ENCODE data around the gene FCN2.

Gene FCN2

DNA sequence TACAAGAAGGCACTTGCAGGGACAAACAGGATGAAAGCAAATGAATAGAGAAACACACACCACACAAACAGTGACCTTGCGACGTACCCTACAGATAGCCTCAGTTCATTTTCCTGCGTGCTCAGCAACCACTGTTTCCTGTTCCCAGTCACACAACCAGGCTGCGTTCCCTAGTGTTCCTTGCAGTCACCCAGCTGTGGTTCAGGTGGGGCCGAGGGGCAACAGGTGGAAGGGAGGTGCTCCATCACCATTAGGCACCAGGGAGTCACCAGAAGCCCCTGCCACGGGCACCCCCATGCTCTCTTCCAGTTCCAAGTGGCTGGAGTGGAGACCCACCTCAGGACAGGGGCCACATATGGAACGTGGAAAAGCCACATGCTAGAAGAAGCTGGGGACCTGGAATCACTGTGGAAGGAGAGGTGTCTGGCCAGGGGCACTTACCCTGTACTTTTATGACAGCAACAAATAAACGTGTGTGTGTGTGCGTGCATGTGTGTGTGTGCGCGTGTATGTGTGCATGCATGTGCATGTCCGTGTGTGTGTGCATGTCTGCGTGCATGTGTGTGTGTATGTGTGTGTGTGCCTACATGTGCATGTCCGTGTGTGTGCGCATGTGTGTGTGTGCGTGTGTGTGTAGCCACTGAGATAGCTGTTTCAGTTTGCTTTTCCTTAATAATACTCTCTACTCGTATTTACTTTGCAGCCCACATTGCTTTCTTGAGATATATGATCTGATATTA lies 18.8 kb upstream of the FCN2 start:
- Histone ChIP-seq H3K4me1 (ENCODE audit: control insufficient read depth, insufficient read depth, low read length) (no peaks in the 10 kb centered on the region), H3K36me3 (ENCODE audit: control insufficient read depth in 2 of 2, insufficient read depth in 1 of 2, low read length in 2 of 2) (no peaks in the 10 kb centered on the region), H3K27ac (ENCODE audit: extremely low read depth, low read depth, low read length) (no peak overlapping the region), H3K4me3 (ENCODE audit: low read depth, low read length) (no peak overlapping the region), H3K9me3 (ENCODE audit: control insufficient read depth, insufficient read depth, low read depth, low read length) (no peaks in the 10 kb centered on the region)
- POLR2A ChIA-PET: no interaction called here
- TF ChIP-seq YY2 (tag by site-specific recombination; IDR thresholded peaks at IDR 0.05) (no peak), ZNF664 (tag by site-specific recombination; IDR thresholded peaks at IDR 0.05) (peak; percentile 48; the same call in 1 of the 2 replicates), ZNF48 (tag by site-specific recombination; IDR thresholded peaks at IDR 0.05) (no peak), BCL11B (tag by site-specific recombination; IDR thresholded peaks at IDR 0.05; ENCODE audit: low read depth) (no peak), OVOL3 (tag by site-specific recombination; IDR thresholded peaks at IDR 0.05) (no peak), ZNF530 (tag by site-specific recombination; IDR thresholded peaks at IDR 0.05; ENCODE audit: low read depth) (no peak), ZNF677 (tag by site-specific recombination; IDR thresholded peaks at IDR 0.05) (no peak), ZNF776 (tag by site-specific recombination; IDR thresholded peaks at IDR 0.05; ENCODE audit: borderline replicate concordance) (no peak), ZFP69B (tag by site-specific recombination; IDR thresholded peaks at IDR 0.05) (no peak), SCRT2 (tag by site-specific recombination; IDR thresholded peaks at IDR 0.05) (peak; percentile 69), ZEB2 (tag by site-specific recombination; IDR thresholded peaks at IDR 0.05) (no peak)
- TF ChIP-seq, protein P1, sequence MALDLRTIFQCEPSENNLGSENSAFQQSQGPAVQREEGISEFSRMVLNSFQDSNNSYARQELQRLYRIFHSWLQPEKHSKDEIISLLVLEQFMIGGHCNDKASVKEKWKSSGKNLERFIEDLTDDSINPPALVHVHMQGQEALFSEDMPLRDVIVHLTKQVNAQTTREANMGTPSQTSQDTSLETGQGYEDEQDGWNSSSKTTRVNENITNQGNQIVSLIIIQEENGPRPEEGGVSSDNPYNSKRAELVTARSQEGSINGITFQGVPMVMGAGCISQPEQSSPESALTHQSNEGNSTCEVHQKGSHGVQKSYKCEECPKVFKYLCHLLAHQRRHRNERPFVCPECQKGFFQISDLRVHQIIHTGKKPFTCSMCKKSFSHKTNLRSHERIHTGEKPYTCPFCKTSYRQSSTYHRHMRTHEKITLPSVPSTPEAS (tag by site-specific recombination; IDR thresholded peaks at IDR 0.05): peak; percentile 94
- CTCF ChIA-PET: interaction anchor here (0.6 kb wide), 1 partner anchor 1103 kb away, joined by 3 read pairs; no protein-coding TSS in a partner anchor

DNA sequence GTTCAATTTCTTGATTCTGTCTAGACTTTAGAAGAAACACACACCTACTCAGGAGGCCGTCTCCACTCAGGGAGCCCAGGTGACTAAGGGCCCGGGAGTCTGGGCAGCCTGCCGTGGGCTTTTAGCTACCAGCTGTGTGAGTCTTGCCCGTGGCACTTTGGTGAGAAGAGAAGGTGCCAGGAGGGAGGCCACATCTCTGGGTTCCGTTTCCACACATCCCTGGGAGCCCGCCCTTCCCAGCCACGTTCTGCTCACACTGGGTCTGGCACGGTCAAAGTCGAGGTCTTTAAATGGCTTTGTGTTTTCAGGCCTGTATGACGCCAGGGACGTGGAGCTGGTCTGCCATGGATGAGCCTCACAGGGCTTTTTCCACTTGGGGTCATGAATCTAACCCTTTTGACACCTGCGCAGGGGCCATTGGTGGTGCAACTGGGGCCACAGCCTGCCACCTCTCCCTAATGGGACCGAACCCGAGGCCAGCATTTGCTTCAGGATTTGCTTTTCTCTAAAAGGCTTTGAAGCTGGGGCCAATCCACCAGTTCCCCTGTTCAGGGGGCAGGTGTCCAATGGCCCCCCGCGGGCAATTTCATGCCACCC lies 17.2 kb upstream of the FCN2 start:
- POLR2A ChIA-PET: no interaction called here
- H3K9me3 ChIP-seq (ENCODE audit: control insufficient read depth, insufficient read depth, low read depth, low read length): no peaks in the 10 kb centered on the region
- CTCF ChIA-PET: no interaction called here
- H3K36me3 ChIP-seq (ENCODE audit: control insufficient read depth in 2 of 2, insufficient read depth in 1 of 2, low read length in 2 of 2): no peaks in the 10 kb centered on the region
- no peaks in the 10 kb centered on the region for H3K4me1 ChIP-seq (ENCODE audit: control insufficient read depth, insufficient read depth, low read length)
- no peak overlapping the region for H3K27ac ChIP-seq (ENCODE audit: extremely low read depth, low read depth, low read length)
- H3K4me3 ChIP-seq (ENCODE audit: low read depth, low read length): no peak overlapping the region
- TF ChIP-seq SALL2 (tag by site-specific recombination; IDR thresholded peaks at IDR 0.05; ENCODE audit: borderline replicate concordance) (no peak), ZNF133 (tag by site-specific recombination; IDR thresholded peaks at IDR 0.05) (no peak), KLF16 (tag by site-specific recombination; IDR thresholded peaks at IDR 0.05) (no peak), ZFP37 (tag by site-specific recombination; IDR thresholded peaks at IDR 0.05) (no peak), ZNF776 (tag by site-specific recombination; IDR thresholded peaks at IDR 0.05; ENCODE audit: borderline replicate concordance) (no peak), ZNF529 (tag by site-specific recombination; IDR thresholded peaks at IDR 0.05; ENCODE audit: insufficient replicate concordance) (no peak)
- TF ChIP-seq, protein P2, sequence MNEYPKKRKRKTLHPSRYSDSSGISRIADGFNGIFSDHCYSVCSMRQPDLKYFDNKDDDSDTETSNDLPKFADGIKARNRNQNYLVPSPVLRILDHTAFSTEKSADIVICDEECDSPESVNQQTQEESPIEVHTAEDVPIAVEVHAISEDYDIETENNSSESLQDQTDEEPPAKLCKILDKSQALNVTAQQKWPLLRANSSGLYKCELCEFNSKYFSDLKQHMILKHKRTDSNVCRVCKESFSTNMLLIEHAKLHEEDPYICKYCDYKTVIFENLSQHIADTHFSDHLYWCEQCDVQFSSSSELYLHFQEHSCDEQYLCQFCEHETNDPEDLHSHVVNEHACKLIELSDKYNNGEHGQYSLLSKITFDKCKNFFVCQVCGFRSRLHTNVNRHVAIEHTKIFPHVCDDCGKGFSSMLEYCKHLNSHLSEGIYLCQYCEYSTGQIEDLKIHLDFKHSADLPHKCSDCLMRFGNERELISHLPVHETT (tag by site-specific recombination; IDR thresholded peaks at IDR 0.05): no peak
- TF ChIP-seq, protein P3, sequence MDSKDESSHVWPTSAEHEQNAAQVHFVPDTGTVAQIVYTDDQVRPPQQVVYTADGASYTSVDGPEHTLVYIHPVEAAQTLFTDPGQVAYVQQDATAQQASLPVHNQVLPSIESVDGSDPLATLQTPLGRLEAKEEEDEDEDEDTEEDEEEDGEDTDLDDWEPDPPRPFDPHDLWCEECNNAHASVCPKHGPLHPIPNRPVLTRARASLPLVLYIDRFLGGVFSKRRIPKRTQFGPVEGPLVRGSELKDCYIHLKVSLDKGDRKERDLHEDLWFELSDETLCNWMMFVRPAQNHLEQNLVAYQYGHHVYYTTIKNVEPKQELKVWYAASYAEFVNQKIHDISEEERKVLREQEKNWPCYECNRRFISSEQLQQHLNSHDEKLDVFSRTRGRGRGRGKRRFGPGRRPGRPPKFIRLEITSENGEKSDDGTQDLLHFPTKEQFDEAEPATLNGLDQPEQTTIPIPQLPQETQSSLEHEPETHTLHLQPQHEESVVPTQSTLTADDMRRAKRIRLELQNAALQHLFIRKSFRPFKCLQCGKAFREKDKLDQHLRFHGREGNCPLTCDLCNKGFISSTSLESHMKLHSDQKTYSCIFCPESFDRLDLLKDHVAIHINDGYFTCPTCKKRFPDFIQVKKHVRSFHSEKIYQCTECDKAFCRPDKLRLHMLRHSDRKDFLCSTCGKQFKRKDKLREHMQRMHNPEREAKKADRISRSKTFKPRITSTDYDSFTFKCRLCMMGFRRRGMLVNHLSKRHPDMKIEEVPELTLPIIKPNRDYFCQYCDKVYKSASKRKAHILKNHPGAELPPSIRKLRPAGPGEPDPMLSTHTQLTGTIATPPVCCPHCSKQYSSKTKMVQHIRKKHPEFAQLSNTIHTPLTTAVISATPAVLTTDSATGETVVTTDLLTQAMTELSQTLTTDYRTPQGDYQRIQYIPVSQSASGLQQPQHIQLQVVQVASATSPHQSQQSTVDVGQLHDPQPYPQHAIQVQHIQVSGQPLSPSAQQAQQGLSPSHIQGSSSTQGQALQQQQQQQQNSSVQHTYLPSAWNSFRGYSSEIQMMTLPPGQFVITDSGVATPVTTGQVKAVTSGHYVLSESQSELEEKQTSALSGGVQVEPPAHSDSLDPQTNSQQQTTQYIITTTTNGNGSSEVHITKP (tag by site-specific recombination; IDR thresholded peaks at IDR 0.05): no peak
- TF ChIP-seq, protein P4, sequence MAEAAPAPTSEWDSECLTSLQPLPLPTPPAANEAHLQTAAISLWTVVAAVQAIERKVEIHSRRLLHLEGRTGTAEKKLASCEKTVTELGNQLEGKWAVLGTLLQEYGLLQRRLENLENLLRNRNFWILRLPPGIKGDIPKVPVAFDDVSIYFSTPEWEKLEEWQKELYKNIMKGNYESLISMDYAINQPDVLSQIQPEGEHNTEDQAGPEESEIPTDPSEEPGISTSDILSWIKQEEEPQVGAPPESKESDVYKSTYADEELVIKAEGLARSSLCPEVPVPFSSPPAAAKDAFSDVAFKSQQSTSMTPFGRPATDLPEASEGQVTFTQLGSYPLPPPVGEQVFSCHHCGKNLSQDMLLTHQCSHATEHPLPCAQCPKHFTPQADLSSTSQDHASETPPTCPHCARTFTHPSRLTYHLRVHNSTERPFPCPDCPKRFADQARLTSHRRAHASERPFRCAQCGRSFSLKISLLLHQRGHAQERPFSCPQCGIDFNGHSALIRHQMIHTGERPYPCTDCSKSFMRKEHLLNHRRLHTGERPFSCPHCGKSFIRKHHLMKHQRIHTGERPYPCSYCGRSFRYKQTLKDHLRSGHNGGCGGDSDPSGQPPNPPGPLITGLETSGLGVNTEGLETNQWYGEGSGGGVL (tag by site-specific recombination; IDR thresholded peaks at IDR 0.05): no peak

Measured in HEK293 (cell line).